ENCODE data around the gene THADA. TPM values are rescaled to one million over a fixed set of nuclear protein-coding genes. Genes with fewer than 3 reads are reported as not detected.

THADA gene
- total and polyA plus RNA-seq, 2 donors (not counting 1 experiment from before 2014, with no cell fraction given): 9.2 to 36.2 TPM

- no peak overlapping the region for H2AFZ ChIP-seq (ENCODE audit: low read length)
- no peaks in the 10 kb centered on the region for H3K27me3 ChIP-seq (ENCODE audit: control insufficient read depth, insufficient read depth, low read length)
- H3K4me1 ChIP-seq (ENCODE audit: control insufficient read depth, extremely low read depth, insufficient read depth, low read length): peaks cover 29% of the 10 kb centered on the region
- no peaks in the 10 kb centered on the region for H4K20me1 ChIP-seq (ENCODE audit: control insufficient read depth, extremely low read depth, insufficient read depth, low read length)
- no peaks in the 10 kb centered on the region for H3K79me2 ChIP-seq (ENCODE audit: control insufficient read depth, insufficient read depth, low read length)
- no peaks in the 10 kb centered on the region for H3K36me3 ChIP-seq (ENCODE audit: control insufficient read depth, insufficient read depth, low read length)
- TF ChIP-seq EZH2 (IDR thresholded peaks at IDR 0.05; ENCODE audit: low read length, missing control alignments) (no peak), CTCF (conservative IDR thresholded peaks at IDR 0.05 in 1 of 2, IDR thresholded peaks at IDR 0.05 in 1 of 2; ENCODE audit: low read depth in 1 of 2, low read length in 2 of 2) (no peak)
- no peak overlapping the region for H3K27ac ChIP-seq (ENCODE audit: insufficient read depth, low read length)
- DNase-seq (ENCODE audit: low read depth in 2 of 2): peak; percentile 82 to 86
- no peak overlapping the region for H3K9ac ChIP-seq (ENCODE audit: insufficient read depth, low read length)
- no peak overlapping the region for H3K4me3 ChIP-seq (replicated peaks in 1 of 4; ENCODE audit: control extremely low read depth in 1 of 4, insufficient read depth in 1 of 4, low read depth in 3 of 4, low read length in 4 of 4)
- H3K4me2 ChIP-seq (ENCODE audit: extremely low read depth, insufficient read depth, low read length): peak overlapping the region; percentile 28
- no peaks in the 10 kb centered on the region for H3K9me3 ChIP-seq (ENCODE audit: control insufficient read depth, insufficient read depth, low read depth, low read length)
Measured at GRCh38 chr2:43340066-43340465, 255.8 kb downstream of the THADA start.

GRCh38 chr2:43333656-43334144 is 262.1 kb downstream of the THADA start:
- peak overlapping the region in 2 of 4 experiments; percentile 3 to 5 for H3K4me3 ChIP-seq (replicated peaks in 1 of 4; ENCODE audit: control extremely low read depth in 1 of 4, insufficient read depth in 1 of 4, low read depth in 3 of 4, low read length in 4 of 4)
- peak; percentile 59 to 93 for DNase-seq (ENCODE audit: low read depth in 2 of 2)
- peak overlapping the region; percentile 78 for H3K4me2 ChIP-seq (ENCODE audit: extremely low read depth, insufficient read depth, low read length)
- peak overlapping the region; percentile 37 for H3K27ac ChIP-seq (ENCODE audit: insufficient read depth, low read length)
- H3K4me1 ChIP-seq (ENCODE audit: control insufficient read depth, extremely low read depth, insufficient read depth, low read length): peaks cover 17% of the 10 kb centered on the region
- no peak for TF ChIP-seq CTCF (conservative IDR thresholded peaks at IDR 0.05 in 1 of 2, IDR thresholded peaks at IDR 0.05 in 1 of 2; ENCODE audit: low read depth in 1 of 2, low read length in 2 of 2)
- TF ChIP-seq EZH2 (IDR thresholded peaks at IDR 0.05; ENCODE audit: low read length, missing control alignments): no peak
- H3K9me3 ChIP-seq (ENCODE audit: control insufficient read depth, insufficient read depth, low read depth, low read length): no peaks in the 10 kb centered on the region
- no peaks in the 10 kb centered on the region for H3K27me3 ChIP-seq (ENCODE audit: control insufficient read depth, insufficient read depth, low read length)
- H3K36me3 ChIP-seq (ENCODE audit: control insufficient read depth, insufficient read depth, low read length): no peaks in the 10 kb centered on the region
- peak overlapping the region; percentile 27 for H2AFZ ChIP-seq (ENCODE audit: low read length)
- no peak overlapping the region for H3K9ac ChIP-seq (ENCODE audit: insufficient read depth, low read length)
- no peaks in the 10 kb centered on the region for H3K79me2 ChIP-seq (ENCODE audit: control insufficient read depth, insufficient read depth, low read length)
- no peaks in the 10 kb centered on the region for H4K20me1 ChIP-seq (ENCODE audit: control insufficient read depth, extremely low read depth, insufficient read depth, low read length)

GRCh38 chr2:43333101-43333655 is 262.7 kb downstream of the THADA start:
- H3K4me2 ChIP-seq (ENCODE audit: extremely low read depth, insufficient read depth, low read length): peak overlapping the region; percentile 78
- H3K4me3 ChIP-seq (replicated peaks in 1 of 4; ENCODE audit: control extremely low read depth in 1 of 4, insufficient read depth in 1 of 4, low read depth in 3 of 4, low read length in 4 of 4): peak overlapping the region in 2 of 4 experiments; percentile 3 to 5
- H3K27me3 ChIP-seq (ENCODE audit: control insufficient read depth, insufficient read depth, low read length): no peaks in the 10 kb centered on the region
- TF ChIP-seq CTCF (conservative IDR thresholded peaks at IDR 0.05 in 1 of 2, IDR thresholded peaks at IDR 0.05 in 1 of 2; ENCODE audit: low read depth in 1 of 2, low read length in 2 of 2) (no peak), EZH2 (IDR thresholded peaks at IDR 0.05; ENCODE audit: low read length, missing control alignments) (no peak)
- H2AFZ ChIP-seq (ENCODE audit: low read length): peak overlapping the region; percentile 27
- H4K20me1 ChIP-seq (ENCODE audit: control insufficient read depth, extremely low read depth, insufficient read depth, low read length): no peaks in the 10 kb centered on the region
- peaks cover 17% of the 10 kb centered on the region for H3K4me1 ChIP-seq (ENCODE audit: control insufficient read depth, extremely low read depth, insufficient read depth, low read length)
- no peak for DNase-seq (ENCODE audit: low read depth in 2 of 2)
- H3K79me2 ChIP-seq (ENCODE audit: control insufficient read depth, insufficient read depth, low read length): no peaks in the 10 kb centered on the region
- no peaks in the 10 kb centered on the region for H3K9me3 ChIP-seq (ENCODE audit: control insufficient read depth, insufficient read depth, low read depth, low read length)
- no peak overlapping the region for H3K9ac ChIP-seq (ENCODE audit: insufficient read depth, low read length)
- H3K36me3 ChIP-seq (ENCODE audit: control insufficient read depth, insufficient read depth, low read length): no peaks in the 10 kb centered on the region
- peak overlapping the region; percentile 37 for H3K27ac ChIP-seq (ENCODE audit: insufficient read depth, low read length)
